PC-3 (cell line): ENCODE results near the gene POLR2C. TPM values are rescaled to one million over a fixed set of nuclear protein-coding genes. Genes with fewer than 3 reads are reported as not detected.

ENCODE experiments used
- ATAC-seq: fragments of 200-7000 bp; cut with Tn5 transposase; 2 replicates; pipeline ENCODE4 v1.9.1; 2020; ENCODE audit warnings: mild to moderate bottlenecking, moderate library complexity
- BruUV-seq: library from RNA; stranded (reverse); fragments of 400-500 nt; replicated peaks from 2 replicates; lab custom pipeline; 2021; lab: Mats Ljungman, UMichigan
- CTCF ChIA-PET: fragments of 300-600 bp; sonication (Branson Sonifier 250); formaldehyde crosslinking; loops from one replicate; lab custom pipeline; 2022; ENCODE audit warnings: antibody characterized with exemption; lab: Charles Lee
- POLR2A ChIA-PET: fragments of 300-600 bp; sonication (Branson Sonifier 250); formaldehyde crosslinking; loops from one replicate; lab custom pipeline; 2022; ENCODE audit warnings: antibody characterized with exemption; ENCODE audit not compliant: unreplicated experiment; lab: Charles Lee
- DNase-seq: peaks from one replicate; pipeline ENCODE4 v3.0.0-alpha.2; 2015
- H2AFZ ChIP-seq: fragments of 300-600 bp; sonication (generic); 2 replicates; pipeline ENCODE4 v1.6.0; 2016; ENCODE audit warnings: antibody characterized with exemption, low read length
- H3F3A ChIP-seq: fragments of 300-600 bp; sonication (generic); one replicate; pipeline ENCODE4 v1.6.0; 2017; ENCODE audit warnings: antibody characterized with exemption, low read length, control low read depth, mild to moderate bottlenecking; ENCODE audit not compliant: unreplicated experiment
- H3K27ac ChIP-seq: fragments of 300-600 bp; sonication (generic); 2 replicates; pipeline ENCODE4 v1.5.1; 2016; ENCODE audit warnings: mild to moderate bottlenecking, low read length
- H3K27me3 ChIP-seq: fragments of 300-600 bp; sonication (generic); 2 replicates; pipeline ENCODE4 v1.6.1; 2016; ENCODE audit warnings: low read length, mixed read lengths
- H3K36me3 ChIP-seq: fragments of 300-600 bp; sonication (generic); 2 replicates; pipeline ENCODE4 v1.6.1; 2016; ENCODE audit warnings: low read depth, mixed run types, low read length, mixed read lengths
- H3K4me1 ChIP-seq: fragments of 300-600 bp; sonication (generic); 2 replicates; pipeline ENCODE4 v1.5.1; 2016; ENCODE audit warnings: low read length; ENCODE audit not compliant: insufficient read depth
- H3K4me2 ChIP-seq: fragments of 300-600 bp; sonication (generic); 2 replicates; pipeline ENCODE4 v1.6.0; 2016; ENCODE audit warnings: low read length
- H3K4me3 ChIP-seq: fragments of 300-600 bp; sonication (generic); 2 replicates; pipeline ENCODE4 v1.5.1; 2016; ENCODE audit warnings: mild to moderate bottlenecking, low read length, mixed read lengths
- H3K79me2 ChIP-seq: fragments of 300-600 bp; sonication (generic); 2 replicates; pipeline ENCODE4 v1.6.1; 2017; ENCODE audit warnings: low read length, mixed read lengths
- H3K9ac ChIP-seq: fragments of 300-600 bp; sonication (generic); 2 replicates; pipeline ENCODE4 v1.6.0; 2016; ENCODE audit warnings: mild to moderate bottlenecking, low read length
- H3K9me2 ChIP-seq: fragments of 300-600 bp; sonication (generic); replicated peaks from 2 replicates; pipeline ENCODE4 v1.6.1; 2016; ENCODE audit warnings: mixed run types, low read length, mixed read lengths
- H3K9me3 ChIP-seq: fragments of 300-600 bp; sonication (generic); 2 replicates; pipeline ENCODE4 v1.6.1; 2016; ENCODE audit warnings: low read length, mixed read lengths
- H4K20me1 ChIP-seq: fragments of 300-600 bp; sonication (generic); 2 replicates; pipeline ENCODE4 v1.6.1; 2016; ENCODE audit warnings: low read length, mixed read lengths
- CTCF ChIP-seq: fragments of 300-600 bp; sonication (generic); conservative IDR thresholded peaks from 2 replicates; pipeline ENCODE4 v1.5.1; 2017; ENCODE audit warnings: antibody characterized with exemption, low read depth, mild to moderate bottlenecking, low read length
- EZH2 ChIP-seq: fragments of 300-600 bp; sonication (generic); IDR thresholded peaks from one replicate; pipeline ENCODE4 v1.6.1; 2017; ENCODE audit warnings: antibody characterized with exemption, mild to moderate bottlenecking, low read length; ENCODE audit not compliant: unreplicated experiment
- intact Hi-C: fragments of 100-400 bp; cut with micrococcal nuclease; formaldehyde crosslinking; loops from 2 replicates; pipeline ENCODE4 v1.9.0; 2023
- total RNA-seq: library from RNA; depleted of rRNA; stranded (reverse); fragments of >200 nt; gene quantifications from 2 replicates; pipeline ENCODE4 v1.2.3, GENCODE V29; 2014

Gene POLR2C
- total RNA-seq, 1 experiment from 2014 or later: 114 TPM

DNA sequence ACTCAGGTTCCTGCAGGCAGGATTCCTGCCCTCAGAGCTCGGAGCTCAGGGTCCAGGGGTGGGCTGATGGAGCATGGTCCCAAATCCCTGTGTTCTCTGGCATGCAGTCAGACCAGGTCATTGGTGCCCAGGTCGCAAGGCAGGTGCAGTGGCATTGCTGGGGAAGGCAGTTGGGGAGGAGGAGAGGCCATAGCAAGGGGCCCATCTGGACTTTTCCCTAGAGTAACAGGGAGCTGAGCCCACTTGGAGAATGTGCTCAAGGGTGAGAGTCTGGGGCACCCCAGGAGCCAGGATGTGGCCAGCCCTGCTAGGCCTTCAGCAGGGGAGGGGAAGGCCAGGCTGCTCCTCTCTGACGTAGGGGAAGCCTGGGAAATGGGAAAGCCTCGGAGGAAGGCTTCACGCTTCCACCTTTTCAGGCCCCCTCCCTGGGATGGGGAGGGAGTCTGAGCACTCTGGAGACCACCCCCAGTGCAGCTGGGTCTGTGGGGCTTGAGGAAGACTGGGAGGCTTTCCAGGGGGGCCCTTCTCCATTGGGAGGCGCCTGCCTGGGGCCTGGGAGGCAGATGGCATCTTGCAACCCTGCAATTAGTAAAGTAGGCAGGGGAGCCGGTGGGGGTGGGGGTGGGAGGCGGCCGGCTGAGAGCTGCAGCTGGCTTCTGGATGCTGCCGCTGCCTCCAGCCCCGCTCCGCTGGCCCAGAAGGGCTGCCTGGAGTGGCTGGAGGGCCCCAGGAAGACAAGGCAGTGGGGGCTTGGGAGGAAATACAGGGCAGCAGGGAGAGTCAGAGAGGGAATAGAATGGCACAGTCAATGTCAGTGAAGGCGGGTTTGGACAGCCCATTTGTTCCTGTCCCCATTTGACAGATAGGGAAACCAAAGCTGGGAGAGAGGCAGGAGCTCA lies 44.9 kb downstream of the POLR2C start:
- H3K27ac ChIP-seq: no peak overlapping the region
- BruUV-seq: no TSS peak
- no peaks in the 10 kb centered on the region for H3K4me1 ChIP-seq
- intact Hi-C loops: no loop called here
- H3K4me2 ChIP-seq: no peak overlapping the region
- H3K36me3 ChIP-seq: no peaks in the 10 kb centered on the region
- no peaks in the 10 kb centered on the region for H3K9me3 ChIP-seq
- DNase-seq: no peak
- no peaks in the 10 kb centered on the region for H3K9me2 ChIP-seq
- no peaks in the 10 kb centered on the region for H4K20me1 ChIP-seq
- TF ChIP-seq CTCF (no peak), EZH2 (no peak)
- no peak for ATAC-seq
- POLR2A ChIA-PET: no interaction called here
- no peaks in the 10 kb centered on the region for H3K79me2 ChIP-seq
- no peak overlapping the region for H3K9ac ChIP-seq
- H3K4me3 ChIP-seq: no peak overlapping the region
- H3K27me3 ChIP-seq: no peaks in the 10 kb centered on the region
- no peak overlapping the region for H2AFZ ChIP-seq
- H3F3A ChIP-seq: no peaks in the 10 kb centered on the region
- CTCF ChIA-PET: no interaction called here

- ATAC-seq: no peak
- ChIA-PET POLR2A (no interaction called here), CTCF (no interaction called here)
Measured at GRCh38 chr16:57508035-57508425, 45.6 kb downstream of the POLR2C start.

More at GRCh38 chr16:57508035-57508425, 45.6 kb downstream of the POLR2C start:
- H2AFZ ChIP-seq: no peak overlapping the region
- no peaks in the 10 kb centered on the region for H3F3A ChIP-seq
- H4K20me1 ChIP-seq: no peaks in the 10 kb centered on the region
- no TSS peak for BruUV-seq
- intact Hi-C loops: no loop called here
- no peaks in the 10 kb centered on the region for H3K79me2 ChIP-seq
- DNase-seq: no peak
- H3K4me1 ChIP-seq: no peaks in the 10 kb centered on the region
- H3K27me3 ChIP-seq: no peaks in the 10 kb centered on the region
- no peak overlapping the region for H3K4me2 ChIP-seq
- H3K9me2 ChIP-seq: no peaks in the 10 kb centered on the region
- H3K4me3 ChIP-seq: no peak overlapping the region
- H3K36me3 ChIP-seq: no peaks in the 10 kb centered on the region
- no peak overlapping the region for H3K9ac ChIP-seq
- H3K27ac ChIP-seq: no peak overlapping the region
- H3K9me3 ChIP-seq: no peaks in the 10 kb centered on the region
- no peak for TF ChIP-seq CTCF
